Endodermal cell (in vitro differentiated cells): Measurements from ENCODE around the gene GSS. TPM values are rescaled to one million over a fixed set of nuclear protein-coding genes. Genes with fewer than 3 reads are reported as not detected.

Experiments used
- DNase-seq: peaks from one replicate; pipeline ENCODE4 v3.0.0-alpha.2; 2017
- H3K27ac ChIP-seq: 2 replicates; pipeline ENCODE4 v1.5.1; 2013; ENCODE audit warnings: mild to moderate bottlenecking, low read depth, low read length, moderate library complexity
- H3K27me3 ChIP-seq: 2 replicates; pipeline ENCODE4 v1.6.1; 2013; ENCODE audit warnings: mild to moderate bottlenecking, low read length, moderate library complexity; ENCODE audit not compliant: insufficient read depth, control insufficient read depth, poor library complexity, severe bottlenecking
- H3K36me3 ChIP-seq: 2 replicates; pipeline ENCODE4 v1.7.0; 2013; ENCODE audit warnings: mild to moderate bottlenecking, low read length, moderate library complexity; ENCODE audit not compliant: control insufficient read depth, insufficient read depth
- H3K4me1 ChIP-seq: one replicate; pipeline ENCODE4 v1.7.0; 2013; ENCODE audit warnings: low read length; ENCODE audit not compliant: control insufficient read depth, insufficient read depth
- H3K4me3 ChIP-seq: 2 replicates; pipeline ENCODE4 v1.5.1; 2013; ENCODE audit warnings: mild to moderate bottlenecking, low read length, moderate library complexity
- H3K9ac ChIP-seq: 2 replicates; pipeline ENCODE4 v1.6.1; 2013; ENCODE audit warnings: mild to moderate bottlenecking, low read length, moderate library complexity; ENCODE audit not compliant: poor library complexity, severe bottlenecking; ENCODE audit errors: extremely low read depth
- H3K9me3 ChIP-seq: 2 replicates; pipeline ENCODE4 v1.6.1; 2013; ENCODE audit warnings: mild to moderate bottlenecking, low read length, moderate library complexity; ENCODE audit not compliant: control insufficient read depth
- H3K27ac Mint-ChIP-seq: 2 replicates; pipeline ENCODE4 v1.8.0; 2020; ENCODE audit warnings: mixed read lengths
- H3K27me3 Mint-ChIP-seq: 2 replicates; pipeline ENCODE4 v1.8.0; 2021; ENCODE audit warnings: mild to moderate bottlenecking, mixed read lengths; ENCODE audit not compliant: insufficient read depth
- H3K36me3 Mint-ChIP-seq: 2 replicates; pipeline ENCODE4 v1.8.0; 2020; ENCODE audit warnings: low read depth, mixed read lengths
- H3K4me1 Mint-ChIP-seq: 2 replicates; pipeline ENCODE4 v1.8.0; 2020; ENCODE audit warnings: mixed read lengths
- H3K4me3 Mint-ChIP-seq: 2 replicates; pipeline ENCODE4 v1.8.0; 2020; ENCODE audit warnings: mild to moderate bottlenecking, moderate library complexity, mixed read lengths
- H3K9me3 Mint-ChIP-seq: 2 replicates; pipeline ENCODE4 v1.8.0; 2020; ENCODE audit warnings: mild to moderate bottlenecking, mixed read lengths
- CTCF ChIP-seq: fragments of 200-600 bp; sonication (generic); conservative IDR thresholded peaks from 2 replicates; pipeline ENCODE4 v1.5.0; 2021; ENCODE audit warnings: antibody characterized with exemption, mild to moderate bottlenecking
- WGBS, 2 experiments: methylation state at CpG; one replicate each; pipeline versions ENCODE4 v1.1.5 to v1.1.7; 2013; ENCODE audit warnings: missing lambda C conversion rate in 2 of 2, mixed read lengths in 1 of 2; ENCODE audit not compliant: insufficient coverage in 1 of 2, insufficient read length in 1 of 2; 5-methylcytosine and 5-hydroxymethylcytosine counted together
- total RNA-seq, 2 donors: library from RNA; stranded (reverse); fragmentation: NEBNext Ultra II Directional in 1 of 2; extraction: Animal tissue kit (Norgen Biotek cat#: 25700) in 1 of 2; gene quantifications; 2 replicates in 1 of 2; 3 replicates in 1 of 2; pipeline ENCODE4 v1.2.1, GENCODE V29; 2021

Gene GSS
- total RNA-seq, 2 donors from 2014 or later: 60.8 to 71.3 TPM

GRCh38 chr20:34947336-34947735, 8.3 kb downstream of the GSS start:
- no peak overlapping the region for H3K4me3 Mint-ChIP-seq
- Histone ChIP-seq H3K9me3 (no peaks in the 10 kb centered on the region), H3K4me3 (no peak overlapping the region), H3K4me1 (peaks cover 2% of the 10 kb centered on the region), H3K36me3 (peaks cover 46% of the 10 kb centered on the region), H3K27ac (no peak overlapping the region), H3K27me3 (no peaks in the 10 kb centered on the region), H3K9ac (no peak overlapping the region)
- no peaks in the 10 kb centered on the region for H3K9me3 Mint-ChIP-seq
- no peak overlapping the region for H3K27ac Mint-ChIP-seq
- no peak for TF ChIP-seq CTCF
- H3K4me1 Mint-ChIP-seq: peaks cover 9% of the 10 kb centered on the region
- H3K27me3 Mint-ChIP-seq: no peaks in the 10 kb centered on the region
- peaks cover 39% of the 10 kb centered on the region for H3K36me3 Mint-ChIP-seq
- DNase-seq: no peak

- Histone ChIP-seq H3K9me3 (no peaks in the 10 kb centered on the region), H3K27me3 (no peaks in the 10 kb centered on the region), H3K4me3 (no peak overlapping the region), H3K36me3 (peaks cover 51% of the 10 kb centered on the region), H3K4me1 (peaks cover 2% of the 10 kb centered on the region), H3K27ac (no peak overlapping the region), H3K9ac (no peak overlapping the region)
- TF ChIP-seq CTCF: no peak
- peaks cover 43% of the 10 kb centered on the region for H3K36me3 Mint-ChIP-seq
- 94 to 98% methylated on average over 2 to 3 of the region's 3 CpGs for WGBS, 2 experiments
- peaks cover 9% of the 10 kb centered on the region for H3K4me1 Mint-ChIP-seq
- no peaks in the 10 kb centered on the region for H3K27me3 Mint-ChIP-seq
- no peak overlapping the region for H3K4me3 Mint-ChIP-seq
- H3K9me3 Mint-ChIP-seq: no peaks in the 10 kb centered on the region
- H3K27ac Mint-ChIP-seq: no peak overlapping the region
- DNase-seq: no peak
These were observed 8.9 kb downstream of the GSS start for GRCh38 chr20:34946661-34947060.

DNA sequence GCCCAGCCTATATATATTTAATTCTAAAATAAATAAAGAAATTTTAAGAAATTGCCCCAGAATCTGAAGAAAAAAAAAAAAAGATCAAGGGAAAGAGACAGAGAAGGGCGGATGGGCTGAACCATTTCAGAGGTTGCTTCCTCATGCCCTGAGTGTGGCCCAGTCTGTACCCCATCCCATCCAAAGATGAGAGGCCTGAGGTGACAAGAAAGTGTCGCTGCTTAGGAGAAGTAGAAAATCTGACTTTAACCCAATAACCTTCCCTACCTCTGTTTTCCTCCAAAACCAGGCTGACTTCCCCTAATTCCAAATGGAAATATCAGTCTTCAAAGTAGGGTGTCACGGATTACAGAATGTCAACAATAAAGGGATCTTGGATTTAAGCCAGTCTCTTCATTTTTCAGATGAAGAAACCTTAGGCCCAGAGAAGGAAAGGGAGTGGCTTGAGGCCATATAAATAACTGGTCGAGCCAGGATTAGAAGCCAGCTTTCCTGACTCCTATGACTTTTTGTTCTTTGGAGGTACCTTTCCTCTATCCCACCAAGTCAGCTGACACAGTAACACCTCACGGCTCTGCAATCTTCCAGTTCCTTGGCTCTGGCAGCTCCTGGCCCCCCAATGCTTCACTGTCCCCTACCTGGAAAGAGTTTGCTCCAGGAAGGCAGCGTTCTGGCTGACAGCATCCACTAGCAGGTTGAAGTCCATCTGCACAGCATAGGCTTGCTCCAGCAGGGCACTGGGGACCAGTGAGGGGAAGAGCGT, 10.1 kb downstream of the GSS start:
- Mint-ChIP-seq H3K27ac (no peak overlapping the region), H3K36me3 (peaks cover 50% of the 10 kb centered on the region), H3K27me3 (no peaks in the 10 kb centered on the region), H3K9me3 (no peaks in the 10 kb centered on the region), H3K4me3 (no peak overlapping the region), H3K4me1 (peaks cover 9% of the 10 kb centered on the region)
- H3K36me3 ChIP-seq: peaks cover 53% of the 10 kb centered on the region
- WGBS, 2 experiments: 97 to 98% methylated on average over 5 to 7 of the region's 7 CpGs
- DNase-seq: no peak
- H3K9me3 ChIP-seq: no peaks in the 10 kb centered on the region
- no peak overlapping the region for H3K9ac ChIP-seq
- H3K4me1 ChIP-seq: peaks cover 2% of the 10 kb centered on the region
- no peak overlapping the region for H3K27ac ChIP-seq
- H3K27me3 ChIP-seq: no peaks in the 10 kb centered on the region
- H3K4me3 ChIP-seq: no peak overlapping the region
- no peak for TF ChIP-seq CTCF
